ENCODE measurements around the gene DCP1B. TPM values are rescaled to one million over a fixed set of nuclear protein-coding genes. Genes with fewer than 3 reads are reported as not detected.

The DCP1B gene
- total and polyA plus RNA-seq, 11 donors, result 1.3 to 5.7 (median 2.4) TPM

DNA sequence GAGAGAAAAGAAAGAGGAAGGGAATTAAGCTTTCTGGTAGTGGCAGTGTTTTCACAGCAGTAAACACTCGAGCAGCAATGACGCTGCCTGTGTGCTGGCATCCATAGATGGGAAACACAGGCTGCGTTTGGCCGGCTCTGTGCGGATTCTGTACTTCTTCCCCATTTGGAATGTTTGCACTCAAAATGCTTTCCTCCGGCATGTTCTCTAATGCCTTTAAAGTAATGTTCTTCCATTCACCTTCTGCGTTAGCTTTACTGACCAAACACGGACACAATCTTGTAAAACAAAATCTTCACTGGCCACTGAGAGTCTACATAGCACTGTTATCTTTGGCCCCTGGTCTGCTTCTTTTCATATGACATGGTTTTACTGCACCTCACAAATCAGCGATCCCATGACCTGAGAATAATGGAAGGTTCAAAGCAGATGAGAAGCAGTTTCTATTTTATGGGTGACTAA, 31.4 kb downstream of the DCP1B start:
- H3K9me3 ChIP-seq, result no peaks in the 10 kb centered on the region

DNA sequence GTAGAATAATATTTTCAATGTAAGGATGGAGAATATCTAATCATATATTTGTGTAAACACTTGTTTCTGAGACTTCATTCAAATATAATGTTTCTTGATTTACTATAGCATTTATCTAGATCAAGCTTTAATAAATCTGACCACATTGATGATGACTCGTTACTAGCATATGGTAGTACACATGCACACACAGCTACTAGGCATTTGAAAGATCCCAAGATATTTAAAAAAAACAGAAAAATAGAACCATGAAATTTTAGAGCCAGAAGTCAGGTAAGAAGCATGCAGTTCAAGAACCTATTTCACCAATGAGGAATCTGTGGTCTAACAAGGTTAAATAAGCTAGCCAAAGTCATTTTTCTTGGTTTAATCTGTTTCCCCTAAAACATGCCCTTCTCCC, 32.0 kb downstream of the DCP1B start:
- peaks cover 0 to 37% (median 9%) of the 10 kb centered on the region in 12 donors for H3K4me1 ChIP-seq
- WGBS, 4 donors, result 50 to 61% (median 56%) methylated on average over 1 of the region's 1 CpG
- intact Hi-C loops (cut with DNase I), result loop anchor here in 5 of 10 donors (5.0 to 10.0 kb wide), 6 partner anchors 63 to 315 kb away; no protein-coding TSS in a partner anchor
- no peaks in the 10 kb centered on the region for H3K27me3 ChIP-seq
- H3K4me3 ChIP-seq, result peak overlapping the region; percentile 11 to 60 (median 52)
- TF ChIP-seq, protein P1, sequence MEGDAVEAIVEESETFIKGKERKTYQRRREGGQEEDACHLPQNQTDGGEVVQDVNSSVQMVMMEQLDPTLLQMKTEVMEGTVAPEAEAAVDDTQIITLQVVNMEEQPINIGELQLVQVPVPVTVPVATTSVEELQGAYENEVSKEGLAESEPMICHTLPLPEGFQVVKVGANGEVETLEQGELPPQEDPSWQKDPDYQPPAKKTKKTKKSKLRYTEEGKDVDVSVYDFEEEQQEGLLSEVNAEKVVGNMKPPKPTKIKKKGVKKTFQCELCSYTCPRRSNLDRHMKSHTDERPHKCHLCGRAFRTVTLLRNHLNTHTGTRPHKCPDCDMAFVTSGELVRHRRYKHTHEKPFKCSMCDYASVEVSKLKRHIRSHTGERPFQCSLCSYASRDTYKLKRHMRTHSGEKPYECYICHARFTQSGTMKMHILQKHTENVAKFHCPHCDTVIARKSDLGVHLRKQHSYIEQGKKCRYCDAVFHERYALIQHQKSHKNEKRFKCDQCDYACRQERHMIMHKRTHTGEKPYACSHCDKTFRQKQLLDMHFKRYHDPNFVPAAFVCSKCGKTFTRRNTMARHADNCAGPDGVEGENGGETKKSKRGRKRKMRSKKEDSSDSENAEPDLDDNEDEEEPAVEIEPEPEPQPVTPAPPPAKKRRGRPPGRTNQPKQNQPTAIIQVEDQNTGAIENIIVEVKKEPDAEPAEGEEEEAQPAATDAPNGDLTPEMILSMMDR (IDR thresholded peaks at IDR 0.05), result no peak
- TF ChIP-seq POLR2A (IDR thresholded peaks at IDR 0.05), result no peak
- ATAC-seq (no peak), DNase-seq (no peak)
- peak overlapping the region; percentile 75 to 92 (median 86) for H3K27ac ChIP-seq
- H3K9me3 ChIP-seq, result no peaks in the 10 kb centered on the region
- H3K36me3 ChIP-seq, result peaks cover 0 to 5% (median 0%) of the 10 kb centered on the region in 9 donors

More for the DNA sequence above, 31.4 kb downstream of the DCP1B start:
- no peak for TF ChIP-seq POLR2A (IDR thresholded peaks at IDR 0.05)
- TF ChIP-seq, protein P1 (IDR thresholded peaks at IDR 0.05), result no peak
- Histone ChIP-seq H3K36me3 (no peaks in the 10 kb centered on the region), H3K4me3 (peak overlapping the region; percentile 11 to 60 (median 52)), H3K4me1 (peaks cover 0 to 43% (median 11%) of the 10 kb centered on the region in 12 donors), H3K27me3 (no peaks in the 10 kb centered on the region), H3K27ac (peak overlapping the region; percentile 75 to 92 (median 86))
- DNase-seq, result peak in 4 of 5 donors; percentile 51 to 64 (median 56)
- intact Hi-C loops (cut with DNase I), result loop anchor here in 5 of 10 donors (5.0 to 10.0 kb wide), 6 partner anchors 62 to 314 kb away; no protein-coding TSS in a partner anchor
- 37 to 52% (median 48%) methylated on average over 9 of the region's 9 CpGs for WGBS, 4 donors
- peak; percentile 65 to 82 (median 76) for ATAC-seq

GRCh38 chr12:1970331-1970900, 33.8 kb downstream of the DCP1B start:
- H3K27me3 ChIP-seq, result no peaks in the 10 kb centered on the region
- DNase-seq, result peak in 3 of 5 donors; percentile 32 to 44 (median 38)
- peak overlapping the region in 11 of 12 donors; percentile 32 to 60 (median 56) for H3K4me3 ChIP-seq
- H3K27ac ChIP-seq, result peak overlapping the region; percentile 75 to 92 (median 86)
- peak; percentile 71 to 76 (median 73) for ATAC-seq
- peaks cover 0 to 35% (median 8%) of the 10 kb centered on the region in 12 donors for H3K4me1 ChIP-seq
- H3K9me3 ChIP-seq, result no peaks in the 10 kb centered on the region
- intact Hi-C loops (cut with DNase I), result loop anchor here in 5 of 10 donors (5.0 to 10.0 kb wide), 6 partner anchors 64 to 317 kb away; no protein-coding TSS in a partner anchor
- H3K36me3 ChIP-seq, result peaks cover 0 to 24% (median 10%) of the 10 kb centered on the region in 9 donors
- 37 to 51% (median 44%) methylated on average over 3 of the region's 3 CpGs for WGBS, 4 donors
- TF ChIP-seq POLR2A (IDR thresholded peaks at IDR 0.05), result peak in 1 of 2 donors; percentile 37
- TF ChIP-seq, protein P1 (IDR thresholded peaks at IDR 0.05), result no peak

DNA sequence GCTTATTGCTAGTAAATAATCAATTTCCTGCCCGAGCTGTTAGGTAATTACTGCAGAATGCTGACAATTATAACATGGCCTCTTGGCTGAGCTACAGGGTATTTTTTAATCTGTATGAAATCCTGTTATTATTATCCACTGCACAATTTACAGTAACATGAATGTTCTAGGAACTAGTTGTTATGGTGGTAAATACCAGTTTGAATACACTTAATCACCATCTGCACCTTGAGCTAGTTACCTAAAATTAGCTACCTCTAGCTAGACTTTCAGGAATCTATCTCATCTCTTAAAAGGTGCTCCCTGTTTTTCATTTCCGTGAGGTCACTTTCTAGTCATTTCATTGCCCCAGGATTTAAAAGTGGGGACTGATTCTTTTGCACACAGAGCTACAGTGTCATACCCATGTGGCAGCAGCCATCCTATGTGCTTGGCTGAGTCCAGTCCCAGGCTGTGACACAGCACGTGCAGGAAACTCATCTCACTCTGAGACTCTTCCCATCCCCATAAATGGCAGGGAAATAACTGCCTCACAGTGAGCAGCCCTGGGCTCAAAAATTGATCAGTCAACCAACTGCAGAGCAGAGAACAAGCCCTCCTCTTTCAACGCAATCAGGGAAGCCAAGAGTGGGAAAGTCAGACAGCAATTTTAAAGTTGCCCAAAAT, 37.6 kb downstream of the DCP1B start:
- Histone ChIP-seq H3K4me1 (peaks cover 0 to 16% (median 5%) of the 10 kb centered on the region in 12 donors), H3K9me3 (no peaks in the 10 kb centered on the region), H3K27ac (peak overlapping the region in 8 of 12 donors; percentile 2 to 89 (median 47)), H3K36me3 (peaks cover 0 to 55% (median 38%) of the 10 kb centered on the region in 9 donors), H3K27me3 (no peaks in the 10 kb centered on the region), H3K4me3 (no peak overlapping the region)
- intact Hi-C loops (cut with DNase I), result loop anchor here in 1 of 10 donors (5.0 kb wide), 1 partner anchor 66 kb away; no protein-coding TSS in a partner anchor
- WGBS, 4 donors, result 57 to 71% (median 65%) methylated on average over 4 of the region's 4 CpGs
- TF ChIP-seq, protein P1 (IDR thresholded peaks at IDR 0.05), result no peak
- TF ChIP-seq POLR2A (IDR thresholded peaks at IDR 0.05), result no peak
- ATAC-seq, result peak; percentile 72 to 89 (median 80)
- peak in 3 of 5 donors; percentile 33 to 62 (median 35) for DNase-seq
